GM21528 (cell line): ENCODE measurements around the gene PIGP.
"Not testable (repeated sequence)": the region's sequence is repeated elsewhere in the genome, so short reads cannot be mapped to it uniquely, and the experiment has no call there.

Source experiments
- ATAC-seq: cut with Tn5 transposase; IDR thresholded peaks from one replicate; pipeline ENCODE4 v1.9.1; 2021; ENCODE audit warnings: mild to moderate bottlenecking, moderate library complexity; ENCODE audit not compliant: unreplicated experiment, low FRiP score

Gene PIGP

GRCh38 chr21:37047079-37047478 is 25.8 kb downstream of the PIGP start:
- ATAC-seq, result no peak

GRCh38 chr21:37045556-37045955 is 27.3 kb downstream of the PIGP start:
- no peak for ATAC-seq

- ATAC-seq, result no peak
These were observed 27.7 kb downstream of the PIGP start for GRCh38 chr21:37045149-37045548.

- ATAC-seq, result no peak
These were observed 28.2 kb downstream of the PIGP start for GRCh38 chr21:37044643-37045042.

GRCh38 chr21:37043818-37044217 is 29.1 kb downstream of the PIGP start:
- ATAC-seq, result no peak

- ATAC-seq, result no peak
These were observed 31.1 kb downstream of the PIGP start for GRCh38 chr21:37041706-37042271.

- no peak for ATAC-seq
These were observed 32.7 kb downstream of the PIGP start for GRCh38 chr21:37040212-37040611.

- ATAC-seq, result no peak
These were observed 33.3 kb downstream of the PIGP start for GRCh38 chr21:37039411-37040075.

- no peak for ATAC-seq
These were observed 36.7 kb downstream of the PIGP start for GRCh38 chr21:37036177-37036576.

GRCh38 chr21:37034394-37034793 is 38.5 kb downstream of the PIGP start:
- not testable (repeated sequence) for ATAC-seq

- no peak for ATAC-seq
These were observed 39.9 kb downstream of the PIGP start for GRCh38 chr21:37032877-37033471.

- ATAC-seq, result no peak
These were observed 40.6 kb downstream of the PIGP start for GRCh38 chr21:37032293-37032692.

- ATAC-seq, result no peak
These were observed 42.0 kb downstream of the PIGP start for GRCh38 chr21:37030864-37031263.

GRCh38 chr21:37028570-37028969 is 44.3 kb downstream of the PIGP start:
- ATAC-seq, result no peak

- ATAC-seq, result no peak
These were observed 46.4 kb downstream of the PIGP start for GRCh38 chr21:37026499-37026898.

GRCh38 chr21:37017951-37018679 is 54.8 kb downstream of the PIGP start:
- no peak for ATAC-seq
